Anterior cingulate cortex (tissue), 58 donors: Measurements from ENCODE around the gene MYH11.
"Not testable (repeated sequence)": the region's sequence is repeated elsewhere in the genome, so short reads cannot be mapped to it uniquely, and the experiment has no call there.

Experiments used
- DNase-seq, 58 donors: peaks; one replicate each; lab custom pipeline; 2025; lab: John Stamatoyannopoulos, UW

The MYH11 gene

DNA sequence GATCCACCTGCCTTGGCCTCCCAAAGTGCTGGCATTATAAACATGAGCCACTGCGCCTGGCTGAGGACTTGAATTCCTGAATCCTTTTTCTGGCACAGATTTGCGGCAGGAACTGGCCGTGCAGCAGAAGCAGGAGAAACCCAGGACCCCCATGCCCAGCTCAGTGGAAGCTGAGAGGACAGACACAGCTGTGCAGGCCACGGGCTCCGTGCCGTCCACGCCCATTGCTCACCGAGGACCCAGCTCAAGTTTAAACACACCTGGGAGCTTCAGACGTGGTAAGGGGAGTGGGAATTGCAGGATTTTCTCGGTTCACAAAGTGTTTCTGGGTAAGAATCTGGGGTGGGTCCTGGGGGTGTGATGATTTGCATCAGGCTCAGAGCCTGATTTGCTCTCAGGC is 165.8 kb downstream of the MYH11 start:
- no peak for DNase-seq

DNA sequence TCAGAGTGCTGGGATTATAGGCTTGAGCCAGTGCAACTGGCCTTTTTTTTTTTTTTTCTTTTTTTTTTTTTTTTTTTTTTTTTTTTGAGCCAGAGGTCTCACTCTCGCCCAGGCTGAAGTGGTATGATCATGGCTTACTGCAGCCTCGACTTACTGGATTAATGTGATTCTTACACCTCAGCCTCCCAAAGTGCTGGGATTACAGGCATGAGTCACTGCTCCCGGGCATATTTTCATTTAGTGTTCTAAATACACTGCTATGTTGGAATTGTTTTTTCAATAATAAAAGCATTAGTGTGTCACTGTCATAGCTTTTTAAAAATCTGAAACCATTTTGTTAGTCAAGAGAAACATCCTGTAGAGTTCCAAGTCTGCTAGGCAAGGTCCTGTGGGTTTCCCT is 166.5 kb downstream of the MYH11 start:
- DNase-seq = no peak

DNA sequence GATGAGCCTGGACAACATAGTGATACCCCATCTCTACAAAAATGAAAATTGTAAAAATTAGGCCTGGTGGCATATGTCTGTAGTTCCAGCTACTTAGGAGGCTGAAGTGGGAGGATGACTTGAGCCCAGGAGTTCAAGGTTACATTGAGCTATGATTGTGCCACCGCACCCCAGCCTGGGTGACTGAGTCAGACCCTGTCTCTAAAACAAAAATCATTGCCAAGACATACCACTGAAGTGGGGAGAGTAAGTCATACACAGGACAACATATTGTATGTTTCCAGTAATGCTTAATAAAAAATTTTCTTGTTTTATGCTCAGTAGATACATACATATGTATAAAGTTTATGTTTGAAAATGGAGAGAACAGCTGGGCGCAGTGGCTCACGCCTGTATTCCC is 167.5 kb downstream of the MYH11 start:
- DNase-seq = no peak

DNA sequence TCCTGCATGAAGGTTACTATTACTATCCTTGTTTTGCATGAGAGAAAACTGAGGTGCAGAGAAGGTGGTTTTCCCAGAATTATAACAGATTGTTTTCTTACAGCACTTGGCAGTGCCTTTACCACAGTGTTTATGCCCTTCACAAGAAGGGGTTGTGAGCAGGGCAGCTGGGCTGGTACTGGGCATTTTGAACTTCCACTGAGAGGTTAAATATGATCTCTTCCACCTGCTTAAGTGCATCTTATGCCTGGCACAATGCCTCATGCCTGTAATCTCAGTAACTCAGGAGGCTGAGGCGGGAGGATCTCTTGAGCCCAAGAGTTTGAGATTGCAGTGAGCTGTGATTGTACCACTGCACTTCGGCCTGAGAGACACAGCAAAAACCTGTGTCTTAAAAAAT is 170.5 kb downstream of the MYH11 start:
- no peak for DNase-seq

DNA sequence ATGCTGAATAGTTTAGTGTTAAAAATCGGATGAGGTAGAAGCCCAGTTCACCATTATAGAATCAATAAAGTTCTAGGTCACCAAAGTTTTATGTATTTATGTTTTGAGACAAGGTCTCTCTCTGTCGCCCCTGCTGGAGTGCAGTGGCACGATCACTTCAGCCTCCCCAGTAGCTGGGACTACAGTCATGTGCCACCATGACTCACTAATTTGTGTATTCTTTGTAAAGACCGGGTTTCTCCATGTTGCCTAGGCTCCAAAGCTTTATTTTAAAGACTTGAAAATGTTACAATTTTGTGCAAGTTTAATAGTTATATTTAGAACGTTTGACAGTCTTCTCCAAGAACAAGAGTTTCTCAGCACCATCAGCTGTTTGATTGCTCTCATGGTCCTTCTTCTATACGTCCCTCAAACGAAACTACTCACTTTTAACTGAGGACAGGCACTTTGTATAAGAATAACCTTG is 174.7 kb downstream of the MYH11 start:
- peak in 25 of 58 donors; percentile 1 to 59 (median 16) for DNase-seq

DNA sequence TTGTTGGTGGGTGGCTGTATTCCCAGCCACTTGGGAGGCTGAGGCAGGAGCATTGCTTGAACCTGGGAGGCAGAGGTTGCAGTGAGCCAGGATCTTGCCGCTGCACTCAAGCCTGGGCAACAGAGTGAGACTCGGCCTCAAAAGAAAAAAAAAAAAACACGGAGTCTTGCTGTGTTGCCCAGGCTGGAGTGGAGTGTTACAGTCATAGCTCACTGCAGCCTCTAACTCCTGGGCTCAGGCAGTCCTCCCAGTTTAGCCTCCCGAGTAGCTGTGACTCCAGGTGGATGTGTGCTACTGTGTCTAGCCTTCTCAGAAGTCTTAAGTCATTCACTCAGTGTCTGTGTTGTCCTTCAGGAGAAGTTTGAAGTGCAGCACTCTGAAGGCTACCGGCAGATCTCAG is 179.4 kb downstream of the MYH11 start:
- no peak for DNase-seq

DNA sequence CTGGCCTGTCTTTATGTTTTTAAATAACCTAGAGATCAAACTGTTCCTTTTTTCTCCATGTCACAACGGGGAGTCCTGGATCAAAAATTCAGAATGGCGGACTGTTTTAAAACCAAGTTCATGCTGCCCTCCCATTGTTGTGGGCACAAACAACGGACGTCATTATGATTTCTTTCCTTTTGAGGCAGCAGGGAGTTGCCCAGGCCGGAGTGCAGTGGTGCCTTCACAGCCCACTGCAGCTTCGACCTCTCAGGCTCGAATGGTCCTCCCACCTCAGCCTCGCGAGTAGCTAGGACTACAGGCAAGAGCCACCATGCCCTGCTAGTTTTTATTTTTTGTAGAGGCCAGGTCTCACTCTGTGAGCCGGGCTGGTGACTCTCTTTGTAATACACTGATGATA is 180.3 kb downstream of the MYH11 start:
- DNase-seq = peak in 5 of 58 donors; percentile 3 to 21 (median 9)

DNA sequence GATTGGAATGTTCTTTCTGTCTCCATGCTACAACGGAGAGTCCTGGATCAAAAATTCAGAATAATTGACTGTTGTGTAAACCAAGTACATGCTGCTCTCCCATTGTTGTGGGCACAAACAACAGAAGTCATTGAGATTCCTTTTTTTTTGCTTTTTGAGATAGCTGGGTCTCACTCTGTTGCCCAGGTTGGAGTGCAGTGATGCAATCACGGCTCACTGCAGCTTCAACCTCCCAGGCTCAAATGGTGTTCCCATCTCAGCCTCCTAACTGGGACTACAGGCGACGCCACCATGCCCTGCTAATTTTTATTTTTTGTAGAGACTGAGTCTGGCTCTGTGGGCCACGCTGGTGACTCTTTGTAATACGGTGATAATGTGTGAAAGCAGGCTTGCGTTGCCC is 182.3 kb downstream of the MYH11 start:
- DNase-seq = peak in 5 of 58 donors; percentile 13 to 51 (median 21)

DNA sequence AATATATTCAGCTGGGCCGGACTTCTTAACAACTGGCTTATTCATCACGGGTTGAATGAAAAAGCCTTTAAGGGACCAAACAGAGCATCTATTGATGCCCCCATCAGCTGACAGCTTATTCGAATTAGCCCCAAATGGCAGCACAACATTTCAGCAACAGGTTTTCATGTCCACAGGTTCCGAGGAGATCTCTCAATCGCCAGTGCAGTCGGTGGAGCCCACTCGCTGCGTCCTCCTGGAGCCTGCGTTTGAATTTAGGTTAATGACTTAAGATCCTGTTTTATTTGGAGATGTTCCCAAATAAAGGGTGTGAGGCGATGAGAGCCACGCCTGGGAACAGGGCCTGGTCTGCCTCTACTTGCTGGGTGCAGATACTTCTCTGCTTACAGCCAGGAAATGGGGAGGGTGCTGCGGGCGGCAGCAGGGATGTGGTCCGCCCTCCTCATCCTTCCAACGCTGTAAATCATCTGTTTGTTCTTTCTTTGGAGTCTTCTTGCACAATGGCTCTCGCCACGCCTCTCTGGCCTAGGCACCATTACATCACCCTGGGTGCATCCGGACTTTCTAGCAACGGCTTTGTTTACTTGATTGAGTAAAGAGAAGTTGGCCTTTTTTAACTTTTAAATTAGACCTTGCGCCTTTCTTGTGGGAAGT is 184.2 kb downstream of the MYH11 start:
- peak in 57 of 58 donors; percentile 4 to 94 (median 68) for DNase-seq

DNA sequence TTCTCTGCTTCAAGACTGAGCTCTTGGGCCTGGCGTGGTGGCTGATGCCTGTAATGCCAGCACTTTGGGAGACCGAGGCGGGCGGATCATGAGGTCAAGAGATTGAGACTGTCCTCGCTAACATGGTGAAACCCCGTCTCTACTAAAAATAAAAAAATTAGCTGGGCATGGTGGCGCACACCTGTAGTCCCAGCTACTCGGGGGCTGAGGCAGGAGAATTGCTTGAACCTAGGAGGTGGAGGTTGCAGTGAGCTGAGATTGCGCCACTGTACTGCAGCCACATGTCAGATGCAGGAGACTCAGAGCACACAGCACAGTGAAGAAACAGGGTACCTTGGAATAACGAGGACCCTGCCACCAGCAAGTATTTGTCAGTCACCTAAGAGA is 184.7 kb downstream of the MYH11 start:
- DNase-seq = peak in 2 of 58 donors; percentile 20 to 29

DNA sequence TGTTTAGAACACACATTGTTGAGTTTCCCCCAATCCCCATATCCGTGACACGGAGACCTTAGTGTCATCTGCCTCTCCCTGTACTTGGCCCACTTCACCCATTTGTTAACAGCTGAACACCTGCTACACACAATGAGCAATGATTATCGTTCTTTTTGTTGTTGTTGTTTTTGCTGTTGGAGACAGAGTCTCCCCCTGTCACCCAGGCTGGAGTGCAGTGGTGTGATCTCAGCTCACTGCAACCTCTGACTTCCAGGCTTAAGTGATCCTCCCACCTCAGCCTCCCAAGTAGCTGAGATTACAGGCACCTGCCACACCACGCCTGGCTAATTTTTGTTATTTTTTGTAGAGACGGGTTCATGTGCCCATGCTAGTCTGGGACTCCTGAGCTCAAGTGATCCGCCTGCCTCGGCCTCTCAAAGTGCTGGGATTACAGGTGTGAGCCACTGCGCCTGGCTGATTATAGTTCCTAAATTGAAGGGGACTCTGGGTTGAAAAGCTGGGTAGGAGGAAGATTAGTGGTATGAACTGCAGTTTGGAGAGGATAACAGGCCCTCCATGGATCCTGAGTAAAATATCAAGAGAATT is 185.2 kb downstream of the MYH11 start:
- peak in 3 of 58 donors; percentile 10 to 13 (median 12) for DNase-seq

DNA sequence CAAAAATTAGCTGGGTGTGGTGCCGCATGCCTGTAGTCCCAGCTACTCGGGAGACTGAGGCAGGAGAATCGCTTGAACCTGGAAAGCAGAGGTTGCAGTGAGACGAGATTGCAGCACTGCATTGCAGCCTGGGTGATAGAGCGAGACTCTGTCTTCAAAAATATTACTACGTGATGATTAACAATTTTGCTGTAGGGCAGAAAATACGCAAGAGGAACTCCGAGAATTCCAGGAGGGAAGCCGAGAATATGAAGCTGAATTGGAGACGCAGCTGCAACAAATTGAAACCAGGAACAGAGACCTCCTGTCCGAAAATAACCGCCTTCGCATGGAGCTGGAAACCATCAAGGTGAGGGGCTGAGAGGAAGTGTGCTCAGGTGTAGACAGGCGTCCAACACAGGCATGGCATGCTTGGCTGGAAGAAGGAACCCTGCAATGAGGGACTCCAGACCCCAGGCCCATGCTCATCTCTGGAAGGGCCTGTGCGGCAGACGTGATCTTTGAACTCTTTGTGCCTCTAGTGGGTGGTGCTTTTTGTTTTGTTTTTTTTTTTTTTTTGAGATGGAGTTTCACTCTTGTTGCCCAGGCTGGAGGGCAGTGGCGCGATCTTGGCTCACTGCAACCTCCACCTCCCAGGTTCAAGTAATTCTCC is 189.6 kb downstream of the MYH11 start:
- no peak for DNase-seq

DNA sequence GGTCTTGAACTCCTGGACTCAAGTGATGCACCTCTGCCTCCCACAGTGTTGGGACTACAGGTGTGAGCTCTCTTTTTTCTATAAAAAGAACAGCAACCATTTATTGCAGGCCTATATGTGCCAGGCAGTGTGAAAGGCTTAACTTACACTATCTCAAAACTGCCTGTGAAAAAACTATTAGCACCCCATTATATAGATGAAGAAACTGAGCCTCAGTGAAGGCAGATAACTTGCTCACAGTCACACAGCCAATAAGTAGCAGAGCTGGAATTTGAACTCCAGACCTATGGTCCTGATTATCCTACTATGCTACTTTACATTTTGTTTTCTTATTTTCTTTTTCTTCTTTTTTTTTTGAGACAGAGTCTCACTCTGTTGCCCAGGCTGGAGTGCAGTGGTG is 191.7 kb downstream of the MYH11 start:
- no peak for DNase-seq

DNA sequence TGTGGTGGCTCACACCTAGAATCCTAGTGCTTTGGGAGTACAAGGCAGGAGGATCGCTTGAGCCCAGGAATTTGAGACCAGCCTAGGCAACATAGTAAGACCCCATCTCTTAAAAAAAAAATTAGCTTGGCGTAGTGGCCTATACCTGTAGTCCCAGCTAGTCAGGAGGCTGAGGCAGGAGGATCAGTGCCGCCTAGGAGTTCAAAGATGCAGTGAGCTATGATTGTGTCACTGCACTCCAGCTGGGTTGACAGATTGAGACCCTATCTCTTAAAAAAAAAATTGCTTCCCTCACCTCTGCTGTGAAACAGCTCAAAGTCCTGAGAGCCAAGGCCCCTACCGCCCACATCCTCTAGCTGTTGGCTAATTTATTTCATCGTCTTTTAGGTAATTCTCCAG is 196.6 kb downstream of the MYH11 start:
- no peak for DNase-seq

DNA sequence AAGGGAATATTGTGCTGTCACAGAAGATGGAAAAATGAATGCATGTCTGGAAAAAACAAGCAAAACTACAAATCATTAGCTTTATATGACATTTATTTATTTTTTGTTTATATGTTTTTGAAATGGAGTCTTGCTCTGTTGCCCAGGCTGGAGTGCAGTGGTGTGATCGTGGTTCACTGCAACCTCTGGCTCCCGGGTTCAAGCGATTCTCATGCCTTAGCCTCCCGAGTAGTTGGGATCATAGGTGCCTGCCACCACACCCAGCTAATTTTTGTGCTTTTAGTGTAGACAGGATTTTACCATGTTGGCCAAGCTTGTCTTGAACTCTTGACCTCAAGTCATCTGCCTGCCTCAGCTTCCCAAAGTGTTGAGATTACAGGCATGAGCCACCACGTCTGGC is 198.3 kb downstream of the MYH11 start:
- DNase-seq = no peak

DNA sequence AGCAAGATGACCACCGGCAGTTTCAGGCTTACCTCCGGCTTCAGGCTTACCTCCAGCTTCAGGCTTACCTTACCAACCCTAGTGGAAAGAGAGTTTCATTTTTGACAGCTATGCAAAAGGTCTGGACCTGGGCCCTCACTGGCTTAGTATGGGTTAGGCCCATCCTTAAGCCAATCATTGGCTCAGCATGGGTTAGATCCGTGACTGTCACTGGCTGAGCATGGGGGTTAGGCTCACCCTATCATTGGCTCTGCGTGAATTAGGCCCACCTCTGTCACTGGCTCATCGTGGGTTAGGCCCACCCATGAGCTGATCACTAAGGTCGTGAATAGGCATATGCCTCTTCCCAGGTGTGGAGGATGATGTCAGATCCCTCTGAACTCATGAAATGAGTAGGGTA is 198.7 kb downstream of the MYH11 start:
- no peak for DNase-seq

DNA sequence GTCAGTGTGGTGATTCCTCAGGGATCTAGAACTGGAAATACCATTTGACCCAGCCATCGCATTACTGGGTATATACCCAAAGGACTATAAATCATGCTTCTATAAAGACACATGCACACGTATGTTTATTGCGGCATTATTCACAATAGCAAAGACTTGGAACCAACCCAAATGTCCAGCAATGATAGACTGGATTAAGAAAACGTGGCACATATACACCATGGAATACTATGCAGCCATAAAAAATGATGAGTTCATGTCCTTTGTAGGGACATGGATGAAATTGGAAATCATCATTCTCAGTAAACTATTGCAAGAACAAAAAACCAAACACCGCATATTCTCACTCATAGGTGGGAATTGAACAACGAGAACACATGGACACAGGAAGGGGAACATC is 201.3 kb downstream of the MYH11 start:
- DNase-seq = not testable (repeated sequence)

DNA sequence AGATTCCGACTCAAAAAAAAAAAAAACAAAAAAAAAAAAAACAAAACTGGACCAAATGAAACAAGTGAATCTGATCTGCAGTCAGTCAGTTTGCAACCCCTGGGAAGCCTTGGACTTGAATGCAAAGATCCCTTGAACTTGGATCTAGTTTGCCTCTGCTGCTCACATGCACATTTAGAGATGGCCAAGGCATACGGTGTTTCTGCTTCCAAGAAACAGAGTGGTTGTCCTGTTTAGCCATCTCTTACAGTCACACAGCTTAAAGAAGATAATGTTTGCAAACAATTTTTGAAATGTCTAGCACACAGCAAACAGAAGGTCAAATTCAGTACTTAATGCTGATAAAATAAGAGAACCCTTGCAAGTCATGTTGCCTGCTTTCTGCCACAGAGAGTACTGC is 202.2 kb downstream of the MYH11 start:
- no peak for DNase-seq

DNA sequence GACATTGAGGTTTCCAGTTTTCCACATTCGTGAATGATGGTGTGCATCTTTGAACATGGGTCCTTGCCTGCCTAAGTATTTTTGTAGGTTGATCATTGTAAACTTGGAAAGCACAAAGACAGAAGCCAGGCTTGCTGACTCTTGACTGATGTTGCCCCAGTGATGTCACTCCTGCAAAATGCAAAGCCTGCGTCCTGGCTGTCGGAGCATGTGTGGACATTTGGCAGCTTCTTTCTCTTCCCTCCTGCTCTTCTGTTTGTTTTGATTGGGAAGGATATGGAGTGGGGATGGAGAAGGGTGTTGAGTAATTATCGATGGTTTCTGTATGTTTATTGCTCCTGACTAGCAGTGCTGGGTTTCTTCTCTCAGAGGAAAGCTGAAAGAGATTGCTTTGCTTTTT is 203.6 kb downstream of the MYH11 start:
- DNase-seq = peak in 4 of 58 donors; percentile 5 to 51 (median 12)
